CD4-positive, alpha-beta T cell treated with Interleukin-6 for 4 hours (primary cell): ENCODE results near the gene DICER1.
"Not testable (repeated sequence)": the region's sequence is repeated elsewhere in the genome, so short reads cannot be mapped to it uniquely, and the experiment has no call there.

Experiments used
- DNase-seq: peaks from one replicate; pipeline ENCODE4 v3.0.0-alpha.2; 2020; ENCODE audit warnings: mixed read lengths

Gene DICER1, protein sequence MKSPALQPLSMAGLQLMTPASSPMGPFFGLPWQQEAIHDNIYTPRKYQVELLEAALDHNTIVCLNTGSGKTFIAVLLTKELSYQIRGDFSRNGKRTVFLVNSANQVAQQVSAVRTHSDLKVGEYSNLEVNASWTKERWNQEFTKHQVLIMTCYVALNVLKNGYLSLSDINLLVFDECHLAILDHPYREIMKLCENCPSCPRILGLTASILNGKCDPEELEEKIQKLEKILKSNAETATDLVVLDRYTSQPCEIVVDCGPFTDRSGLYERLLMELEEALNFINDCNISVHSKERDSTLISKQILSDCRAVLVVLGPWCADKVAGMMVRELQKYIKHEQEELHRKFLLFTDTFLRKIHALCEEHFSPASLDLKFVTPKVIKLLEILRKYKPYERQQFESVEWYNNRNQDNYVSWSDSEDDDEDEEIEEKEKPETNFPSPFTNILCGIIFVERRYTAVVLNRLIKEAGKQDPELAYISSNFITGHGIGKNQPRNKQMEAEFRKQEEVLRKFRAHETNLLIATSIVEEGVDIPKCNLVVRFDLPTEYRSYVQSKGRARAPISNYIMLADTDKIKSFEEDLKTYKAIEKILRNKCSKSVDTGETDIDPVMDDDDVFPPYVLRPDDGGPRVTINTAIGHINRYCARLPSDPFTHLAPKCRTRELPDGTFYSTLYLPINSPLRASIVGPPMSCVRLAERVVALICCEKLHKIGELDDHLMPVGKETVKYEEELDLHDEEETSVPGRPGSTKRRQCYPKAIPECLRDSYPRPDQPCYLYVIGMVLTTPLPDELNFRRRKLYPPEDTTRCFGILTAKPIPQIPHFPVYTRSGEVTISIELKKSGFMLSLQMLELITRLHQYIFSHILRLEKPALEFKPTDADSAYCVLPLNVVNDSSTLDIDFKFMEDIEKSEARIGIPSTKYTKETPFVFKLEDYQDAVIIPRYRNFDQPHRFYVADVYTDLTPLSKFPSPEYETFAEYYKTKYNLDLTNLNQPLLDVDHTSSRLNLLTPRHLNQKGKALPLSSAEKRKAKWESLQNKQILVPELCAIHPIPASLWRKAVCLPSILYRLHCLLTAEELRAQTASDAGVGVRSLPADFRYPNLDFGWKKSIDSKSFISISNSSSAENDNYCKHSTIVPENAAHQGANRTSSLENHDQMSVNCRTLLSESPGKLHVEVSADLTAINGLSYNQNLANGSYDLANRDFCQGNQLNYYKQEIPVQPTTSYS (N-terminal part only)

DNA sequence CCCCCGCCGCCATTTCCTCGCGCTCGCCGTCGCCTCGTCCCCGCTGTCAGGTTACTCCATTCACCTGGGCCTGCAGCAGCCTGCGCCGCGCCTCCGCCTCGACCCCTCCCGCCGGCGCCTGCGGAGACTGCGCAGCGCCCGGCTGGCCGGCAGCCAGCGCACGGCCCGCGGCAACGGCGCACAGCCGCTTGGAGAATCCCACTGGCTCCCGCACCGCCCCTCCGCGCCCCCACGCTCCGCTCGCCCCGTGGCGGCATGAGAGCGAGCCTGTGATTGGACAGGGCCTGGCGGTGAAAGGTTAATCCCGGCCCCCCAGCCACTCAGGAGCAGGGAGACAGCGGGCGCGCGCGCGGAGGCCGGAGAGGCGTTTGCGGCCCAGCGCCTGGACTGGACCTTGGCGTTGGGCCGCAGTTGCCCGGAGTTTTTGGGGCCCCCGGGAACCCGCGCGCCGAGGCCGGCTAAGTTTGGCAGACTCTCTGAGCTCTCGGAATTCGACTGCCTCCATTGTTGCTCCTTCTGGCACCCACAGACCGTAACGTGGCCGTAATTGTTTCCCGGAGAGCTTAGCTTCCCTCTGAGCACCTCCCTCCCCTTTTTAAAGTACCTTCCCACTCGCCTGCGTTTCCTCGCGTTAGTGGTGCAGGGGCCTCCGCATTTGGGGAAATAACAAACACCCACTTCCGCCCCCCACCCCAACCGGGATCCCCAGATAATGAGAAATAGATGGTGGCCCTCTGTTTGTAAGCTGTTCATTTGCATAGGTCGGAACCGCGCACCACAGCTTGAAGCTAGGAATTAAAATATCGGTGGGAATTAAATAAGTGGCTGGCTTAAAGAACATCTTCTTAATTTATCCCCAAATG lies at the start of gene DICER1:
Gene DICER1 (minus strand): TSS at position 203 of the 863 bp plus-strand sequence. CDS start 24,071 bp downstream, outside the sequence.
- peak; percentile 93 for DNase-seq

DNA sequence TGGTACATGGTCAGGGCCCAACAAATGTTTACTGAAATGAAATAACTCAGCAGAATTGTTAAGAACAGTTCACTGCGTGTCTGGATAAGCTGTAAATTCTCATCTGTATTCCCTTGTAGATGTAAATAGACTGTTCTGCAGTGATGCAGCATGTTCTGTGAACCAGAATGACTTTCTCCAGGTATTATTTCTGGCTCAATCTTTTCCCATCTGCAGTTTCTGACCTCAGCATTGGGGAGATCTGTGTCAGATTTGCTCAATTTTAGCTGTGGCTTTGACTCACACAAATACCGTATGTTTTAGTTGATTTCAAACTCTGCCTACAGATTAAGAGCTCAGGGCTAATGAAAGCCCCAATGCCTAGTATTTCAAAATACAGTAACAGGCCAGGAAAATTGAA lies 49.2 kb upstream of the DICER1 start:
- no peak for DNase-seq

DNA sequence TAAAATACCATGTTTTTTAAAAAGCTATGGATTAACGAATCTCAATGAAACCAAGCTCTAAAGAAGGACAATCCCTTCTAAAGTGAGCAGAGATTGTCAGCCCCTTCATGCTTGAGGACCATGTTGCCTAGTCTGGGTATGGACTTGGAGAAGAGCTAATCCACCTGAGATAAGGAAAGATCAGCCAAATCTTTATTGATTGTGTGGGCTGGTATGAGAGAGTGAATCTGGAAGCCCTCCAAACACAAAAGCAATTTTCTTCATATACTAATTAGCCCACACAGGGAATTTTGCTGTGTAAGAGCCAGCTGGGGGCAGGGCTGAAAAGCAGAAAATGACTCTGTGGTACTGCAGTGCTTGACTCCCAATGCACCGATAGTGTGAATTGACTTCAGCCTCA lies 47.4 kb upstream of the DICER1 start:
- no peak for DNase-seq

DNA sequence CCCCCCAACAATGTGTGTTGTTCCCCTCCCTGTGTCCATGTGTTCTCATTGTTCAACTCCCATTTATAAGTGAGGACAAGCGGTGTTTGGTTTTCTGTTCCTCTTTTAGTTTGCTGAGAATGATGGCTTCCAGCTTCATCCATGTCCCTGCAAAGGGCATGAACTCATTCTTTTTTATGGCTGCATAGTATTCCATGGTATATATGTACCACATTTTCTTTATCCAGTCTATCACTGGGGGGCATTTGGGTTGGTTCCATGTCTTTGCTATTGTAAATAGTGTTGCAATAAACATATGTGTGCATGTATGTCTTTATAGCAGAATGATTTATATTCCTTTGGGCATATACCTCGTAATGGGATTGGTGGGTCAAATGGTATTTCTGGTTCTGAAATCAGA lies 44.4 kb upstream of the DICER1 start:
- not testable (repeated sequence) for DNase-seq

DNA sequence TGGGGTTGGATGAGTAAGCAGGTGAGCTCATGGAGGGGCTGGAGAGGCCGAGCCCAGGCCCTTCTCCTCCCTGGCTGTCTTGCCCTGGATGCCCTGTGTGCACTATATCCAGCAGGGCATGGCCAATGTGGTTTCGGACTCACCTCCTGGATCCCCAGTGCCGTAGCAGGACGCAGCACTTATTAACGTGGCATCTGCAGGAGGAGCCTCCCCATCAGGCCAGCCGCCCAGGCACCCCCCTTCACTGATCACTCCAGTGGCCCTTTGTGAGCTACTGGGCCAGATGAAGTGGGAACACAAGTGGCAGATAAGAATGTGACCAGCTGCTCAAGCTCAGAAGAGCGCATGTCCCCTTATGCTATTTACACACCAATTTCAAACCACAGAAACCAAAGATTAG lies 43.1 kb upstream of the DICER1 start:
- DNase-seq: no peak

DNA sequence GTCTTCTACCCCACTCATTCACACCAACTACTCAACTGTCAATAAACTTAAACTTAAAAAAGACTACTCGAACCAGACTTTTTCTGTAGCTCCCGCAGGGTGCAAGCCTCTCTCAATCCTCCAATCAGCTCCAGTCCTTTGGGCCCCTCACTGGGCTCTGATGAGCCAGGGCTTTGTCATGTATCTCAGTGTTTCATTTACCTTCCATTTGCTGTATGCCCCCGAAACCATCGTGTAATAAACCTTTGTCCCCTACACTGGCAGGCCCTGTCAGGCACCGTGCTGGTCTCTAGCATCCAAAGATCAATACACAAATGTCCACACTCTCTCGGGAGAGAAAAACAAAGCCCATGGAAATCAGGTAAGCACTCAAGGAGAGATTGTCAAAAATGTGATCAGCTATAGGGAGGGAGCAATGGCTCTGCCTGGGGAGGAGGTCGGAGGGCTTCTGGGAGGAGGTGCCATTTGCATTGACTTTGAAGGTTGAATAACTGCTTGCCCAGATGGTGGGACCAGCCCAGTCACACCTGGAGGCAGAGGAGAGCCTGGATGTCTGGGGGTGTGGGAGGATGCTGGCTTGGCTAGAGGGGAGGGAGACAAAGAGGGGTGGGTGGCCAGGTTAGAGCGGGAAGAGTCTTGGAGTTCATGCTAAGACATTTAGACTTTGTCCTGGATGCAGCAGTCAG lies 42.1 kb upstream of the DICER1 start:
- DNase-seq: no peak

DNA sequence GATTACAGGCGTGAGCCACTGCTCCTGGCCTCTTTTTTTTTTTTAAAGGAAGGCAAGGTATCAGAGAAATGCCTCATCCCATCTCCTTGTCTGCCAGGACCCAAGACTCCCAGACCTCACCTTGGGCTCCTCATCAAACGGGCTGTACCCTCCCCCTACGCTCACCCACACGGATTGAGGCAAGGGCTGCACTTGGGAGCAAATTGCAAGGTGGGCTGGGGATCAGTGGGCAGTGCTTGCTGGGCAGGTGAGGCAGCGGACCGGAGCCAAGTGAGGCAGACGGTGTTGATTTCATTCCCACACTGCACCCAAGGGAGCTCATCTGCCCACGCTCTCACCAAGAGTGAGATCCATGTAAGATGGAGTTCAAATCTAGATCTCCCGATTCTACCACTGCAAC lies 41.0 kb upstream of the DICER1 start:
- DNase-seq: no peak

DNA sequence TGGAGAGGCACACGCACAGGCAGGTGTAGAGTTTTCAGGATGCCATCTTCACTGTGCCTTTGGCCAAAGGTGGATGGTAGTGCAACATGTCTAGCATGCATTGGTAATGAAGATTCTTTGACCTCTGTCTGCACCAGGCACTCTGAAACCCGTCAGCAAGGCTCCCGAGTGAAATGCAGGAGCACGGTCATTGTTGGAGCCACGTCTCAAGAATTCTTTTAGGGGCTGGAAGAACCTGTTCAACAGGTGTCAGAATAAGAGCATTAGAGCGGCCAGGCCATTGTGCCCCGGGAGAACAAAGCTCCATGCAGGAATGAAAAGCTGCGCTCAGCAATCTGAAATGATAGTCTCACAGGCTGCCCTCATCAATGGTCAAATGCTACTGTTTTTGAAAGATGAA lies 40.2 kb upstream of the DICER1 start:
- no peak for DNase-seq

DNA sequence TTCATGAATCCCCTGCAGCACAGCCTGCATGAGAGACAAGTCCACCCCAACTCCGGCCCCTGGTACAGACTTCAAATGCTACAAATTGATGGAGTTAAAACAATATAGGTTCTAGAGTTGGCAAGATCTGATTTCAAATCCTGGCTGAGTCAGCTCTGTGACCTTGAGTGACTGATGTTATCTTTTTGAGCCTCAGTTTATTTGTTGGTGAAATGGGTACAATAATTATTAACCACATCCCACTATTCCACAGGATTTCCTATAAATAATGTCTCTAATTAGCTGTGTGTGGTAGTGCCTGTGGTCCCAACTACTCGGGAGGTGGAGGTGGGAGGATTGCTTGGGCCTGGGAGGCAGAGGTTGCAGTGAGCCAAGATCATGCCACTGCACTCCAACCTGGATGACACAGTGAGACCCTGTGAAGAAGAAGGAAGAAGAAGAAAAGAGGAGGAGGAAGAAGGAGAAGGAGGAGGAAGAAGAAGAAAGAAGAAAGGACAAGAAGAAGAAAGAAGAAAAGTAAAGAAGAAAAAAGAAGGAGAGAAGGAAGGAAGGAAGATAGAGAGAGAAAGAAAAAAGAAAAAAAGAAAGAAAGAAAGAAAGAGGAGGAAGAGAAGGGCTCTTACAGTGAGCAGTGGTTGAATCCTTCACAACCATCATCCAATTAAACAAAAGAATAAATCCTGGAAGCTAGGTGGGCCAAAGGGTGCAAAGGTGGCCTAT lies 39.7 kb upstream of the DICER1 start:
- no peak for DNase-seq

DNA sequence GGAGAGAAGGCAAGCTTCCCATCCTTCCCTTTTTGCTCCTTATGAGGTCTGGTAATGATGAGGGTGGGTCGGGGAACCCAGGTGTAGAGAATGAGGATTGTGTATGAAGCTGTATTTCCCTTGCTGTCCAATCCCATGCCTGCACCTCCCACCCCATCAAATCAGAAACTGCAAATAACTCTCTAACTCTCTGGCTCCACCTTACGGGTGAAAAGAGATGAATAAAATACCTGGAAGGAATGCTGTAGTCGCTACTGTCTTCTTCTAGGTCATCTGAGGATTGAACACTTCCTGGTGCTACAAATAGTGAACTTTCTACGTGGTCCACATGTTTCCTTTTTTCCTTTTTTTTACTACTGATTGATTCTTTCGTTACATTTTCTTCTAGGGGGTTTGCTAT lies 38.9 kb upstream of the DICER1 start:
- no peak for DNase-seq

DNA sequence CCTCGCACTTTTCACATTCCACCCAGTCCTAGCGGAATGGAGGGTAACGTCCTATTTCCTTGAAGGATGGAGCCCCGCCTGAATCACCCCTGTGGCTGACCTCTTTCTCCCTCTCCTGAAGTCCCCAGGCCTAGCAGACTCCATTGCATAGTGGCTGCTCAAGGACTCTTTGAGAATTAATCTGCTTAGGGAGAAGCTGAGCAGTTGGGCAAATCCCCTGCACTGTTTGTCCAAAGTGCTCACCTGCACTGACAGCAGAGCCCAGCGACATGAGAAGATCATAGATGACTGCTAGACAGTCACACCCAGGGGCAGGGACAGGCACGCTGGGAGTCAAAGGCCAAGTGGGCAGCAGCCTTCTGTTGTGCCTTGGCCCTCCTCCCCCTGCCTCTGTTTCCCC lies 37.7 kb upstream of the DICER1 start:
- no peak for DNase-seq

DNA sequence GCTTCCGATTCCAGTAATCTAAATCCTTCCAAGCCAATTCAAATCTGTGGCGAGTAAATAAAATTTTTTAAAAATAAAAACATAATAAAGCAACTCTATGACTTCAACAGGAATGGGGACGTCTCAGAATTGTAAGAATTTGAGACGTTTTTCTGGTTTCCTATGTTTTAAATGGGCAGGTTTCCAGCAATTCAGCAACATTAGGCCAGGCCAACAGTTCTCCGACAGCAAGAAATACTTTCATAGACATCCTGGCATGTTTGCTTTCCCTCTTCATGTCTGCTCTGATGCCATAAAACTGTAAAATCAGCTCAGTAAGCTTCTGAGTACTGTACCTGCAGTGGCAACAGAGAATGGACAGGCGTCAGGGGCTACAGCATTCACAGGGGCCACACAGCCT lies 35.8 kb upstream of the DICER1 start:
- no peak for DNase-seq

DNA sequence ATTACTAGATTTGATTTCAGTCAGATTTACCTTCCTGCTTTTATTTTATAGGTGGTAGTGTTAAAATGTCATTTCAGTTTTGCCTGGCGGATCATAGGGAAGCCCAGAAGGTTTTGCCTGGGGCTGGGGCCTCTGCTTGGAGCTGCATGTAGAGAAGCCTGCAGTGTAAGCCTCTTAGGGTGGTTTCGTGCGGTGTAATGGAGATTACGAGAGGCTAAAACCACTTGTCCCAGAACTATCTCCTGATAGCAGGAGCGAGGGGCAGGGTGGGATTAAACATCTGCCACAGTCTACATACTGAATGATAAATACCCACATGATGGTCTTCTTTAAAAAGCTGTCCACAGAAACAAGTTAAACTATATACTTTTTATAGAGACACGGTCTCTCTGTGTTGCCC lies 35.0 kb upstream of the DICER1 start:
- DNase-seq: no peak

DNA sequence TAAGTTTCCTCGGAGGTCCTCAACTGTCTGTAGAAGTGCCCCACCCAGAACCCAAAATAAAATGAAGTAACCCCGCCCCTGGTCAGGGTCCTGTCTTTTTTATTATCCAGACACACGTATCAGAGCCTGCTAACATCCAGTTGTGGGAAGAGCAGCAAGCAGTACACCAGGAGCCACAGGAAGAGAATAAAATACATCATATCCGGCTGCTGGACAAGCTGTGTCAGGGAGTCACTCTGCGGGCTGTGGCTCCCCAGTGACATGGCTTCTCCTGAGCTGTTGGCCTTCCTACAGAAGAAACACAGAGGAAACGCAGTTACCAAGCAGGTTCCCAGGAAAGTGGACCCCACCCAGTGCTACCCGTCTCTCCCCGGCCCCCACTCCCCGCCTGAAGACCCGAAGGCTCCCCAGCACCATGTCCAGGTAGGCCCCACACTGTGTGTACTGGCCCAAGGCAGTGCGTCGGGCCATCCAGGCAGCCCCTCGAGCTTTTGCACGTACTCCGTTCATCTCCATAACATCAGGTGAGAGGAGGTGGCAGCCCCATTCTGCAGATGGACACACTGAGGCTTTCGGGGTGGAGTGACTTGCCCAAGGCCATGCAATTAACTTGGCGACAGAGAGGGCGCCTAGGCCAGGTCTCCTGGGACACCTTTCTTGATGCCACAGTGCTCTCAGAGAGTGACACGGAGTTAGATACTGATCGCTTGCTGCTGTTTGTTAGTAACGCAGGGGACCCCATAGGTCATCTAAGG lies 34.3 kb upstream of the DICER1 start:
- no peak for DNase-seq

DNA sequence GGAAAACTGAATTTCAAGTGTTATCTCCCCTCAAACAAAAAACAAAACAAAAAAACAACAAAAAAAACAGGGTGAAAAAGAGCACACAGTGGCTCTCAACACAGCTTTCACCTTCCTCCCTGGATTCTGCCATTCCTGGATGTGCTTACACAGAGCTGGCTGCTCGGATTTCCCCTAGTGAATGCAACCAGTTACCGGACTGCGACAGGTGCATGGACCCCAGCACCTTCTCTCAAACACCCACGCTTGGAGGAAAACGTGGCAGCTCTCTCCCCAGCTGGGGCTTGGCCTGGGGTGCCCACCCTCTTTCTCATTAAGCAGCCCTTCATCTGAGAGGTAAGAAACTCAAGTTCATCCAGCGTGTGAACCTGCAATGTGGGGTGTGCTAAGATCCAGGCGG lies 33.5 kb upstream of the DICER1 start:
- no peak for DNase-seq

DNA sequence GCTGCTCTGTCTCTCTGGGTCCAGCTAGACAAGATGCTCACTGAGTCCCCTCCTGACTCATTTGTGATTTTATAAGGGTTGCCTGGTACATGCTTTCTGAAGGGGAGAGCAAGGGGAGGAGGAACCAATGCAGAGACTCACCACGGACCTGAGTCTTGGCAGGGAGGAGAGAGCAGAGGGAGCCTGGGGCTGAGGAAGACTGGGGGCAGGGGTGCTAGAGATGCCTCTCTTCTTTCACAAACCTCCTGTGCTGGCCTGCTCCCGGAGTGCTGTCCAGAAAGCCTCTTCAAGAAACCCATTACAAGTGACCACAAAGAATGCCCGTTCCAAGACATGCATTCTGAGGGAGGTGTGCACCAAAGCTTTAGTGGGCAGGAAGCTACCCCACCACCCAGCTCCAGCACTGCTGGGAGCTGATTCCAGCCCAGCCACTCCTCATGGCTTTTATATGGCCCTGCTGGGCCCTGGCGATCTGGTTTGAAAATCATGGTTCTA lies 33.1 kb upstream of the DICER1 start:
- no peak for DNase-seq

DNA sequence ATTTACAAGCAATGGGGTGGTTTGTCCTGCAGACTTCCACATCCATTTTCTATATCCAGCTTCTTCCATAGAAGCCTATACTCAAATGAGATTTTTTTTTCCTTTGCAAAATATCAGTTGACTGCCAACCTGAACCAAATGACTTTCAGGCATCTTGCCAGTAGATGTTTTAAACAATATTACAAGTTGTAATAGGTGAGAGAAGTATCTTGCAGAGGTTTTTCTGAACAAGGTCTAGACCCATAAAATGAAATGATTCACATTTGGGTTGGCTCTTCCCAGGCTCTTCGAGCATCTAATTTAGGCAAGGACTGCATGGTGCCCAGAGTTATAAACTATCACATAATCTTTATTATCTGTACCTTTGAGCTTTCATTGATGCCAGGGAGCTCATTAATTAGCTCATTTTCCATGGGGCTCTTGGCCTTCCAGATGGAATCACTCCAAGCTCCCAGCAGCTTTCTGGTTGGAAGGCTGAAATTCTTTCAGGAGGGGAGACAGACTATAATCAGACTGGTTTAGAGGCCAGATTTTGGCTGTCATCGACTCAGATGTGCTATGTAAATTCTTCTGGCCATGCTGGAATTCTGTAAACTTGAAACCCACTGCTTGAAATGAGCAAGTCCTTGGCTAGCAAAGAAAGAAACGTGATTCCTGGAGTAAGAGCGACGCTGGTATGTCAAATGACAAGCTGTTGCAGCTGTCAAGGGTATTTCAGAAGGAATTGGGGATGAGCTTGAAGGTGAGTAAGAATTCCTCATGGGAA lies 32.2 kb upstream of the DICER1 start:
- DNase-seq: no peak

DNA sequence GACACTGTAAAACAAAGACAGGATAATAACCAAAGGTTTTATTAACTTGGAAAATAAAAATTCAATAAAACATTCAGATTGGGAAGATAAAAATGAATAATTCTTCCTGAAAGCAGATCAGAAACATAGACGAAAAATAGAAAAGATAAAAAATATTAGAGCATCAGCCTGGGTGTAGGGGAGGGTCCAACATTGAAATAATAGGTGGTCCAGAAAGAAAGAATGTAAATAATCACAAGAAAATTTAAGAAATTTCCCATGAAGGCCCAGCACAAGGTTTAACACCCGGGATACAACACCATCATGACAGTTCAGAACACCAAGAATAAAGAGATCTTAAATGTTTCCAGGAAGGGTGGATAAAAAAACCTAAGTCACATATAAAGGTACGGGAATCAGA lies 31.1 kb upstream of the DICER1 start:
- no peak for DNase-seq

DNA sequence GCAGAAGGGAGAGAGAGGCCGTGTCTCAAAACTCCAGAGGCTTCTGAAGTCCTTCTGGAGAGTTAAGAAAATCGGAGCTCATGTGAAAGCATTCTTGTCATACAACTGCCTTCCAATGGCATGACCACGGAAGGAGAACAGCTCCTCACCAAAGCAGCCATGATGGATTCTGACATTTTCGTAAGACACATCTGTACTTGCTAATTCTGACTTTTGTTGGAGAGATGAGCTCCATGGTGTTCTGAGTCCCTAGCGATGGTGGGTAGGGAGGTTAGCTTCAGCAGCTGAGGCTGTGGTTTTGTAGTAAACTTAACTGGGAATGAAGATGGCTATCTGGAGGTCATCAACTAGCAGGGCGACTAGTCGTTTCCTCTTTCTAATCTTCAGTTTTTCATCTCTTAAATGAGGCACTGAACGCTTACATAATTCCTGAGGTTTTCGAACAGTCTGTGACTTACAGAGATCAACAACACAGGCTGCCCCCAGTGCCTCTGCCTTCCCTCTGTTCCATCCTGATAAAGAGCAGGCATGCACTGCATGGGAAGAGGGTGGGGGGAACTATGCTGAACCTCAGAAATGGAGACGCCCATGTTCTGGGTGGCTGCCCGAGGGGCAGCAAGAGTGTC lies 28.6 kb upstream of the DICER1 start:
- DNase-seq: no peak
